ENCODE results near the gene RBBP8NL.

- no peak for TF ChIP-seq CTCF (conservative IDR thresholded peaks at IDR 0.05; ENCODE audit: low read depth, low read length)
- no peak for TF ChIP-seq EZH2 (IDR thresholded peaks at IDR 0.05; ENCODE audit: borderline replicate concordance, low read depth, low read length, poor library complexity, severe bottlenecking)
Measured at GRCh38 chr20:62393830-62394229, 33.5 kb downstream of the RBBP8NL start.
